ENCODE data around the gene PPP2R2D.

GRCh38 chr10:131915484-131915883 lies 14.7 kb downstream of the PPP2R2D start:
- no peak for TF ChIP-seq CTCF (IDR thresholded peaks at IDR 0.05)
- no peak for TF ChIP-seq POLR2AphosphoS5 (IDR thresholded peaks at IDR 0.05)
- TF ChIP-seq POLR2A (IDR thresholded peaks at IDR 0.05), result no peak
- TF ChIP-seq EP300 (IDR thresholded peaks at IDR 0.05), result no peak

Measured in stomach (tissue), 4 donors.